Esophagus squamous epithelium (tissue), 4 donors: ENCODE data around the gene GTPBP8.

Experiments used
- CTCF ChIP-seq, 6 experiments: fragments of 450-650 bp in 4 of 6; fragments of 200-600 bp in 2 of 6; sonication (generic) in 2 of 6; IDR thresholded peaks; one replicate each; pipeline ENCODE4 v1.5.1; 2016 to 2019; ENCODE audit warnings: antibody characterized with exemption in 6 of 6, mild to moderate bottlenecking in 4 of 6, moderate library complexity in 4 of 6
- POLR2A ChIP-seq, 4 donors: fragments of 450-650 bp; IDR thresholded peaks; one replicate each; pipeline ENCODE4 v1.6.1; 2017; ENCODE audit warnings: antibody characterized with exemption in 4 of 4, mild to moderate bottlenecking in 4 of 4, moderate library complexity in 3 of 4

GRCh38 chr3:112948346-112948838 is 42.4 kb upstream of the GTPBP8 start:
- no peak for TF ChIP-seq CTCF (IDR thresholded peaks at IDR 0.05)
- no peak for TF ChIP-seq POLR2A (IDR thresholded peaks at IDR 0.05)
